GM12801 (cell line): ENCODE data around the gene BCAP29.

ENCODE experiments used
- CTCF ChIP-seq: IDR thresholded peaks from one replicate; pipeline ENCODE4 v1.5.1; 2011; ENCODE audit warnings: control low read depth; ENCODE audit not compliant: insufficient read length; ENCODE audit errors: extremely low read depth

Gene BCAP29

DNA sequence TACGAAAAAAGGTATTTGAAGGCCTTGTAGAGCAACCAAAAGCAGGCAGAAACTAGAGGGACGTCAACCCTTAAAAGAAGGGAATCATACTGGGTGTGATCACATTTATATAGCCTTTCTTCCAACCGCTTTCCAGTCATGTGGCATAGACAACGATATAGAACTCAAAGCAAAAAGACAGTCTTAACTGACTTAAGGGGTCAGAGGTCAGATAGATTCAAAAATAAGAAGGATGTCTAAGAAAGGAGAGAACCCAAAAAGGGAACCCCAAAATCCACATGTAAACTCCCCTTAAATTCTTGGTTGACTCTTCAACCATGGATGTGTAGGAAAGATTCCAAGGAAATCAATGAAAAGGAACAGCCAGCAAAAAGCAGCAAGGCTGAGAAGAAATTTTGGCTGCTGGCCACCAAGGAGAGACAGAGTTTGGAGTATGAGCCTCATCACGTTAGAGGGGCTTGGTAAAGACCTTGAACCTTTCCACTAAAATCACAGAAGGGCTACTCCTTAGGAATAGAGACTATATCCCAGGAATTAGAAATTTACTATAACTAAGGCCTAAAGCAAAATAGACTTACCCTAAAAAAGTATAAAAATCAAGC is 8.6 kb downstream of the BCAP29 start:
- no peak for TF ChIP-seq CTCF

DNA sequence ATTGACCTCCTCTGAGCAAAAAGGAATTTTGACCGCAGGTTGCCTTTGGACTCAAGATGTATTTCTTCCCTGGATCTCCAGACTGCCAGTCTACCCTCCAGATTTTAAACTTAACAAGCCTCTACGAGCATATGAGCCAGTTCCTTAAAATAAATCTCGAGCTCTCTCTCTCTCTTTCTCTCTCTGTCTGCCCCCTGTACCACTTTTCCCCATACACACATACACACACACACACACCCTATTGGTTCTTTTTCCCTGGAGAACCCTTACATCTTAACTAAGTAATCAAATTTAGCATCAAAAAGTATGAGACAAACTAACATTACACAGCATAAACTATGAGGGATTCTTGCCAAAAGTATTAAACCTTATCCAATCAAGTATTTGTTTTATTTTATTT is 11.4 kb downstream of the BCAP29 start:
- TF ChIP-seq CTCF: no peak

DNA sequence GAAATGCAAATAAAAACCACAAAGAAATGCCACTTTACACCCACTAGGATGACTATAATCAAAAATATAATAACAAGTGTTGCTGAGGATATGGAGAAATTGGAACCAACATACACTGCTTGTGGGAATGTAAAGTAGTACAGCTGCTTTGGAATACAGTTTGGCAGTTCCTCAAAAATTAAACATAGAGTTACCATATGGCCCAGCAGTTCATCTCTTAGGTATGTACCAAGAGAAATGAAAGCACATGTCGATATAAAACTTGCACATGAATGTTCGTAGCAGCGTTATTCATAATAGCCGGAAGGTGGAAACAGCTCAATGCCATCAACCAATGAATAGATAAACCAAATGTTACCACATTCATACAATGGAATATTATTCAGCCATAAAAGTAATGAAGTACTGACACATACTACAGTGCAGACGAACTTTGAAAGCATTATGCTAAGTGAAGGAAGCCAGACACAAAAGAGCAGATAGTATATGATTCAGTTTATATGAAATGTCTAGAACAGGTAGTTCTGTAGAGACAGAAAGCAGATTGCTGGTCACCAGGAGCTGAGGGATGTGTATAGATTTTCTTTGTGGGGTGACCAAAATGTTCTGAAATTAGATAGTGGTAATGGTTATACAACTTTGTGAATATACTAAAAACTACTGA is 12.4 kb downstream of the BCAP29 start:
- TF ChIP-seq CTCF: no peak

DNA sequence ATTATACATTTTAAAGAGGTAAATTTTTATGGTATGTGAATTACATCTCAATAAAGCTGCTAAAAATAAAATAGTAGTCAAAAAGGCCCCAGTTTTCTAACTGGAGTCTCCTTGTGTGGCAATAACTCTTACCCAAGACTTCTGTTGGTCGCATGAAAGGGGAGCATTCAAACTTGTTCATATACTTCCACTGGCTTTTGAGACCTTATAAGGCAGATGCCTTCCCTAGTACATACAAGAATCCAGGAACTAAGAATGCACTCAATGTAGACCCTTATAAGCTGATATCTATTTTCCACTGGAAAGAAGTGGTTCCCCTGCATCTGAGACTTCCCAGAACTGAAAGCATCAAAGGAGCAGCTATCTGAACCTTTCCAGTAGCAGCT is 13.0 kb downstream of the BCAP29 start:
- TF ChIP-seq CTCF: no peak

DNA sequence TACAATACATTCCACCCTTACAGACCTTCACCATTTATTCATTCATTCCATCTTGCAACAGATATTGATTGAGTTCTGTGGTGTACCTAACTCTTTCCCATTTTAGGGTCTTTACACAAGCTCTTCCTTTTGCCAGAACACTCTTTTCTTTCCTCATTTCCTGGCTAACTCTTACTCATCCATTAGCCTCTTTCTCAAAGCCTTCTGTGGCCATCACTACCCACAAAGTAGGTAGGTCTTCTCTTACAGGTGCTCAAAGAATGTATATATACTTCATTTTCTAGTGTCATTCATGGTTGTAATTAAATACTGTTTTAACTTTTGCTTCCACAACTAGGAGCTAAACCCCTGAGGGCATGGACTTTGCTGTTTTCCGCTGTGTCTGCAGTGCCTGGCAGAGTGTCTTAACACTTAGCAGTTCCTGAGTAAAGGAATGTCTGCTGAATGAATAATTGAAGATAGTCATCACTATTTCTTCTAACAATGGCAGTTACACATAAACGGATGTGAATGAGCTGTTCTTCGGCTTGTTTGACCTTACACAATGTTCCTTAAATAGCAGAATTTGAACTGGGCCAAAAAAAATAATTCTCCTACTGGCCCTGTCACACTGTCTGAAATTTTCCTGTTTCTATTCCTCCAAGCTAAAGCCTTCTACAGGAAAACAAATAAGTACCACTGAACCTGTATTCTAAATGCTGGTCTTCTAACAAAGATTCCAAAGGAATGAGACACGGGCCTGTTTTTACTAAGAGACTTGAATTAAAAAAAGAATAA is 15.1 kb downstream of the BCAP29 start:
- TF ChIP-seq CTCF: no peak

GRCh38 chr7:107596881-107597581 is 17.0 kb downstream of the BCAP29 start:
- no peak for TF ChIP-seq CTCF

- TF ChIP-seq CTCF: no peak
These were observed 17.5 kb downstream of the BCAP29 start for GRCh38 chr7:107597582-107597916.
